ENCODE measurements around the gene CHKA.

DNA sequence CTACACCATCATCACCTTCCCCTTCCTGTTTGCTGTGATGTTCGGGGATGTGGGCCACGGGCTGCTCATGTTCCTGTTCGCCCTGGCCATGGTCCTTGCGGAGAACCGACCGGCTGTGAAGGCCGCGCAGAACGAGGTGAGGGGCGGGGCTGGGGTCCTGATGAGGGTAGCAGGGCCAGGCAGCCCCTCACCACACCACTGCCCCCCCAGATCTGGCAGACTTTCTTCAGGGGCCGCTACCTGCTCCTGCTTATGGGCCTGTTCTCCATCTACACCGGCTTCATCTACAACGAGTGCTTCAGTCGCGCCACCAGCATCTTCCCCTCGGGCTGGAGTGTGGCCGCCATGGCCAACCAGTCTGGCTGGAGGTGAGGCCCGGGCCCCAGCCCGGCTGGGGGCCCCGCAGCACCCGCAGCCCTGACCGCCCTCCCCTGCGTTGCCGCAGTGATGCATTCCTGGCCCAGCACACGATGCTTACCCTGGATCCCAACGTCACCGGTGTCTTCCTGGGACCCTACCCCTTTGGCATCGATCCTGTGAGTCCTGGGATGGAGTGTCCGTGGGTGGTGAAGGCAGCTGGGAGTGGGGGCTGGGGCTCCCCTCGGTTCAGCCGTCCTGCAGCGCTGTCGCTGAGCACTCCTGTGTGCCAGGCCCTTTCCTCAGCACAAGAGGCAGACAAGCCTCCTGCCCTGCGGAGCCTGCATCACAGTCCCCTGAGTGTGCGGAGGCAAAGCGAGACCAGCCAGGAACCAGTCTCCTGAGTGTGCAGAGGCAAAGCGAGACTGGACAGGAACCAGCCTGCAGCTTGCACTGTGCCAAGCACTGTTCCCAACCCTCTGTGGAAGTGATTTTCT lies 73.5 kb downstream of the CHKA start:
- TF ChIP-seq, protein P1, sequence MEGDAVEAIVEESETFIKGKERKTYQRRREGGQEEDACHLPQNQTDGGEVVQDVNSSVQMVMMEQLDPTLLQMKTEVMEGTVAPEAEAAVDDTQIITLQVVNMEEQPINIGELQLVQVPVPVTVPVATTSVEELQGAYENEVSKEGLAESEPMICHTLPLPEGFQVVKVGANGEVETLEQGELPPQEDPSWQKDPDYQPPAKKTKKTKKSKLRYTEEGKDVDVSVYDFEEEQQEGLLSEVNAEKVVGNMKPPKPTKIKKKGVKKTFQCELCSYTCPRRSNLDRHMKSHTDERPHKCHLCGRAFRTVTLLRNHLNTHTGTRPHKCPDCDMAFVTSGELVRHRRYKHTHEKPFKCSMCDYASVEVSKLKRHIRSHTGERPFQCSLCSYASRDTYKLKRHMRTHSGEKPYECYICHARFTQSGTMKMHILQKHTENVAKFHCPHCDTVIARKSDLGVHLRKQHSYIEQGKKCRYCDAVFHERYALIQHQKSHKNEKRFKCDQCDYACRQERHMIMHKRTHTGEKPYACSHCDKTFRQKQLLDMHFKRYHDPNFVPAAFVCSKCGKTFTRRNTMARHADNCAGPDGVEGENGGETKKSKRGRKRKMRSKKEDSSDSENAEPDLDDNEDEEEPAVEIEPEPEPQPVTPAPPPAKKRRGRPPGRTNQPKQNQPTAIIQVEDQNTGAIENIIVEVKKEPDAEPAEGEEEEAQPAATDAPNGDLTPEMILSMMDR (IDR thresholded peaks at IDR 0.05), result no peak
- TF ChIP-seq POLR2A (IDR thresholded peaks at IDR 0.05), result no peak

Measured in stomach (tissue), 4 donors.